Measurements from ENCODE around the gene TIMM13.
"Not testable (repeated sequence)": the region's sequence is repeated elsewhere in the genome, so short reads cannot be mapped to it uniquely, and the experiment has no call there.

The TIMM13 gene

GRCh38 chr19:2413159-2413558 is 14.2 kb downstream of the TIMM13 start:
- DNase-seq: no peak

GRCh38 chr19:2412449-2412848 is 14.9 kb downstream of the TIMM13 start:
- DNase-seq: no peak

- no peak for DNase-seq
These were observed 15.7 kb downstream of the TIMM13 start for GRCh38 chr19:2411709-2412108.

GRCh38 chr19:2410023-2410422 is 17.4 kb downstream of the TIMM13 start:
- DNase-seq: no peak

- DNase-seq: no peak
These were observed 18.0 kb downstream of the TIMM13 start for GRCh38 chr19:2409352-2409912.

- no peak for DNase-seq
These were observed 19.1 kb downstream of the TIMM13 start for GRCh38 chr19:2408247-2408646.

- no peak for DNase-seq
These were observed 27.8 kb downstream of the TIMM13 start for GRCh38 chr19:2399582-2399981.

GRCh38 chr19:2398735-2399305 is 28.6 kb downstream of the TIMM13 start:
- no peak for DNase-seq

- DNase-seq: not testable (repeated sequence)
These were observed 30.2 kb downstream of the TIMM13 start for GRCh38 chr19:2397173-2397572.

GRCh38 chr19:2395293-2395829 is 32.0 kb downstream of the TIMM13 start:
- DNase-seq: not testable (repeated sequence)

GRCh38 chr19:2394442-2395292 is 32.7 kb downstream of the TIMM13 start:
- DNase-seq: no peak

GRCh38 chr19:2394054-2394441 is 33.3 kb downstream of the TIMM13 start:
- DNase-seq: no peak

- DNase-seq: not testable (repeated sequence)
These were observed 34.5 kb downstream of the TIMM13 start for GRCh38 chr19:2392899-2393298.

GRCh38 chr19:2392366-2392765 is 35.0 kb downstream of the TIMM13 start:
- no peak for DNase-seq

- no peak for DNase-seq
These were observed 36.2 kb downstream of the TIMM13 start for GRCh38 chr19:2391118-2391725.

GRCh38 chr19:2389594-2389993 is 37.8 kb downstream of the TIMM13 start:
- DNase-seq: no peak

GRCh38 chr19:2387367-2388288 is 39.8 kb downstream of the TIMM13 start:
- DNase-seq: no peak

- no peak for DNase-seq
These were observed 42.2 kb downstream of the TIMM13 start for GRCh38 chr19:2385053-2385721.

GRCh38 chr19:2382530-2383222 is 44.7 kb downstream of the TIMM13 start:
- no peak for DNase-seq

- DNase-seq: no peak
These were observed 46.1 kb downstream of the TIMM13 start for GRCh38 chr19:2381148-2381820.

GRCh38 chr19:2380567-2380966 is 46.8 kb downstream of the TIMM13 start:
- no peak for DNase-seq

Measured in stimulated activated CD8-positive, alpha-beta memory T cell treated with anti-CD3 and anti-CD28 coated beads, Interleukin-4, amount 100 ng/mL, for 48 hours (primary cell).